SU-DHL-6 (cell line): Measurements from ENCODE around the gene CHFR.

Source experiments
- H2AFZ ChIP-seq: fragments of 200-600 bp; sonication (generic); 2 replicates; pipeline ENCODE4 v1.6.1; 2014; ENCODE audit warnings: low read depth, mild to moderate bottlenecking, moderate library complexity, mixed read lengths, antibody characterized with exemption, low read length; ENCODE audit not compliant: severe bottlenecking
- H3F3A ChIP-seq: fragments of 200-600 bp; shearing (Covaris generic); 2 replicates; pipeline ENCODE4 v1.6.0; 2016; ENCODE audit warnings: antibody characterized with exemption, mild to moderate bottlenecking; ENCODE audit not compliant: insufficient read depth
- H3K27ac ChIP-seq: fragments of 200-600 bp; sonication (generic); 2 replicates; pipeline ENCODE4 v1.5.1; 2016; ENCODE audit warnings: low read depth, mild to moderate bottlenecking, low read length, moderate library complexity, mixed read lengths
- H3K27me3 ChIP-seq: fragments of 200-600 bp; sonication (generic), shearing (Covaris generic); 2 replicates; pipeline ENCODE4 v1.6.0; 2014; ENCODE audit warnings: mild to moderate bottlenecking, low read length
- H3K36me3 ChIP-seq: fragments of 200-600 bp; sonication (generic); 2 replicates; pipeline ENCODE4 v1.6.1; 2014; ENCODE audit warnings: mild to moderate bottlenecking, low read length, mixed read lengths
- H3K4me2 ChIP-seq: fragments of 300-600, 200-600 bp; shearing (Covaris generic), sonication (generic); 2 replicates; pipeline ENCODE4 v1.6.0; 2014; ENCODE audit warnings: low read length, low read depth, mild to moderate bottlenecking; ENCODE audit not compliant: poor library complexity, severe bottlenecking
- H3K4me3 ChIP-seq: fragments of 200-600 bp; sonication (generic); 2 replicates; pipeline ENCODE4 v1.5.1; 2014; ENCODE audit warnings: antibody characterized with exemption, low read length, mild to moderate bottlenecking, mixed read lengths; ENCODE audit not compliant: insufficient read depth, poor library complexity, severe bottlenecking
- H3K79me2 ChIP-seq: fragments of 200-600 bp; sonication (generic); 2 replicates; pipeline ENCODE4 v1.6.1; 2014; ENCODE audit warnings: mild to moderate bottlenecking, low read length, moderate library complexity; ENCODE audit not compliant: insufficient read depth
- H3K9ac ChIP-seq: fragments of 200-600 bp; sonication (generic); 2 replicates; pipeline ENCODE4 v1.7.0; 2014; ENCODE audit warnings: mild to moderate bottlenecking, low read length
- H3K9me2 ChIP-seq: fragments of 200-600 bp; sonication (generic); replicated peaks from 2 replicates; pipeline ENCODE4 v1.6.1; 2014; ENCODE audit warnings: low read length; ENCODE audit not compliant: insufficient read depth
- H3K9me3 ChIP-seq: fragments of 200-600 bp; sonication (generic); 2 replicates; pipeline ENCODE4 v1.6.1; 2014; ENCODE audit warnings: low read length, mixed read lengths; ENCODE audit not compliant: insufficient read depth
- H4K20me1 ChIP-seq: fragments of 200-600 bp; sonication (generic); 2 replicates; pipeline ENCODE4 v1.6.1; 2014; ENCODE audit warnings: low read depth, mild to moderate bottlenecking, antibody characterized with exemption, low read length, moderate library complexity, mixed read lengths
- EZH2phosphoT487 ChIP-seq: fragments of 200-600 bp; sonication (generic), shearing (Covaris generic); conservative IDR thresholded peaks from 2 replicates; pipeline ENCODE4 v1.6.1; 2018; ENCODE audit warnings: mild to moderate bottlenecking, antibody characterized with exemption, low read length, moderate library complexity, mixed read lengths
- TF ChIP-seq, protein P1 (sequence below): fragments of 200-600 bp; sonication (generic); IDR thresholded peaks from one replicate; pipeline ENCODE4 v1.5.1; 2017; ENCODE audit warnings: antibody characterized with exemption, mild to moderate bottlenecking, low read length, moderate library complexity; ENCODE audit not compliant: insufficient read depth, poor library complexity, severe bottlenecking

Gene CHFR

DNA sequence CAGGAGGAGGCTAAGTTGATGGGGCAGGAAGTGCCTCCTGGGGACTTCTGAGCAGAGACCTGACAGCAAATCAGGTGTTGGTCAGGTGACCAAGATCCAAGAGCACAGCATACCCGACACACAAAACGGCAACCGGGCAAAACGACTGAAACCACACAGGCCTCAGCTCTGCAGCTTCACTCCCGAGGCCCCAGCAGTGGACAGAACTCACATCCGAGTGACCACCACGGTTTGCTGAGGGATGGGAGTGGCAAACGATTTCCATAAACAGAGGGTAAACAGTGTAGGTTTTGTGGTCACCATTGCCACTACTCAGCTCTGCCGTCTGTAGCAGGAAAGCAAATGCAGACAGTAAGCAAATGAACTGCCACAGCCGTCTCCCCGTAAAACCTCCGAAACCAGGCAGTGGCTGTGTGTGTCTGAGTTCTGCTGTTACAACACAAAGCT lies 14.4 kb downstream of the CHFR start:
- no peak overlapping the region for H3K4me3 ChIP-seq
- H4K20me1 ChIP-seq: no peaks in the 10 kb centered on the region
- no peaks in the 10 kb centered on the region for H3K27me3 ChIP-seq
- H3K36me3 ChIP-seq: no peaks in the 10 kb centered on the region
- no peak overlapping the region for H3K27ac ChIP-seq
- H3K9ac ChIP-seq: no peak overlapping the region
- no peak overlapping the region for H2AFZ ChIP-seq
- H3K79me2 ChIP-seq: no peaks in the 10 kb centered on the region
- no peaks in the 10 kb centered on the region for H3K9me2 ChIP-seq
- no peaks in the 10 kb centered on the region for H3F3A ChIP-seq
- TF ChIP-seq, protein P1, sequence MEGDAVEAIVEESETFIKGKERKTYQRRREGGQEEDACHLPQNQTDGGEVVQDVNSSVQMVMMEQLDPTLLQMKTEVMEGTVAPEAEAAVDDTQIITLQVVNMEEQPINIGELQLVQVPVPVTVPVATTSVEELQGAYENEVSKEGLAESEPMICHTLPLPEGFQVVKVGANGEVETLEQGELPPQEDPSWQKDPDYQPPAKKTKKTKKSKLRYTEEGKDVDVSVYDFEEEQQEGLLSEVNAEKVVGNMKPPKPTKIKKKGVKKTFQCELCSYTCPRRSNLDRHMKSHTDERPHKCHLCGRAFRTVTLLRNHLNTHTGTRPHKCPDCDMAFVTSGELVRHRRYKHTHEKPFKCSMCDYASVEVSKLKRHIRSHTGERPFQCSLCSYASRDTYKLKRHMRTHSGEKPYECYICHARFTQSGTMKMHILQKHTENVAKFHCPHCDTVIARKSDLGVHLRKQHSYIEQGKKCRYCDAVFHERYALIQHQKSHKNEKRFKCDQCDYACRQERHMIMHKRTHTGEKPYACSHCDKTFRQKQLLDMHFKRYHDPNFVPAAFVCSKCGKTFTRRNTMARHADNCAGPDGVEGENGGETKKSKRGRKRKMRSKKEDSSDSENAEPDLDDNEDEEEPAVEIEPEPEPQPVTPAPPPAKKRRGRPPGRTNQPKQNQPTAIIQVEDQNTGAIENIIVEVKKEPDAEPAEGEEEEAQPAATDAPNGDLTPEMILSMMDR: no peak
- no peak for TF ChIP-seq EZH2phosphoT487
- no peaks in the 10 kb centered on the region for H3K9me3 ChIP-seq
- no peak overlapping the region for H3K4me2 ChIP-seq

DNA sequence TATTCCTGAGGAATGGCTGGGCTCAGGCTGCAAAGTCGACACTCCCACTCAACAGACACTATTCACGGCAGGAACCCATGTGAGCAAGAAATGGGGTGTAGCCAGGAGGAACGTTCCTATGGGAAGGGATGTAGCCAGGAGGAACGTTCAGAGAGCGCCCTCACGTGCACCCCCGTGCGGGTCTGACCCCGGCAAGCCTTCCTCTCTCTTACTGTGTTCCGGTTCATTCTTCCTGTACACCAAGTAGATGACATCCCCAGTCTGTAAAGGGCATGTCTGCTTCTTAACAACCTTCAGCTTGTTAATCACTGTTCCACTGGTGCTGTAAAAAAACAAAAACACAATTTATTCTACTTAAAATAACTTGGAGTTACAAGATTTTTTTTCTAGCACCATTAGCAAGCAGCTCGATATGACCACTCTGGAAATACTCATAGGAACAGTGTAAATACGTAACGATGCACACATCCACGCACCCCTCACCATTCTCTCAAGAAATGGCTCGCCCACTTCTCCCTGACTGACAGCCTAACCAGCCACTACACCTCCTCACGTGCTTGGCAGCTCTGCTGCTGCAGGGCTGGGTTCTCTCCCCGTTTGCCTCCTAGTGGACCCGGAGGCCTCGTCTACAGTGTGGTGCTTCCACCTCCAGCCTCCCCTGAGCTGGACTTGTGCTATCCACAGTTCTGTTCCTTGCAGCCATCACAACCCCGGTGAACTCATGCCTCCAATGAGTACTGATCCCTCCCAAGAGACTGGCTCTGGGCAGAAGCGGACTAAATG lies 15.1 kb downstream of the CHFR start:
- no peaks in the 10 kb centered on the region for H4K20me1 ChIP-seq
- no peaks in the 10 kb centered on the region for H3K9me3 ChIP-seq
- no peak overlapping the region for H3K27ac ChIP-seq
- no peak for TF ChIP-seq EZH2phosphoT487
- TF ChIP-seq, protein P1: no peak
- no peaks in the 10 kb centered on the region for H3K36me3 ChIP-seq
- H3K4me2 ChIP-seq: no peak overlapping the region
- H3K27me3 ChIP-seq: no peaks in the 10 kb centered on the region
- no peaks in the 10 kb centered on the region for H3K9me2 ChIP-seq
- H3K4me3 ChIP-seq: no peak overlapping the region
- no peak overlapping the region for H3K9ac ChIP-seq
- H3K79me2 ChIP-seq: no peaks in the 10 kb centered on the region
- no peak overlapping the region for H2AFZ ChIP-seq
- no peaks in the 10 kb centered on the region for H3F3A ChIP-seq

DNA sequence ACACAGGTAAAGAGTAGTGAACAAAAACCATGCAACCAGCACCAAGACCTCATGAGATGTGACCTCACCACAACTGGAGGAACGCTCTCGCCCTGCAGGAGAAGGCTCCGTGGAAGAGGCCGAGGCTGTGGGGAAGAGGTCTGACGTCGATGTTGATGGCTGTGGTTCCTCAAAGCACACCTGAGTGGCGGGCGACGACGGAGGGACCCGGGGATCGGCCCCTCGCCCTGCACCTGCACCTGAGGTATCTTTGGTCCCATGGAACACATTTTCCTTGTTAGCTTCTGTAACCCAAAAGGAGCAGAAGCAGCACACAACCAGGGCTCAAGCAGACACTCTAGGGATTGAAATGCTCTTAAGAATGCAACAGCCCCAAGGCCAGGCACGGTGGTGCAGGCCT lies 17.9 kb downstream of the CHFR start:
- Histone ChIP-seq H3K9me2 (no peaks in the 10 kb centered on the region), H3K4me3 (no peak overlapping the region), H3K36me3 (no peaks in the 10 kb centered on the region), H2AFZ (no peak overlapping the region), H3K27me3 (no peaks in the 10 kb centered on the region), H3K27ac (no peak overlapping the region), H3K9me3 (peaks cover 5% of the 10 kb centered on the region; the same call in 1 of the 2 replicates), H4K20me1 (no peaks in the 10 kb centered on the region), H3F3A (no peaks in the 10 kb centered on the region), H3K79me2 (no peaks in the 10 kb centered on the region), H3K4me2 (no peak overlapping the region), H3K9ac (no peak overlapping the region)
- no peak for TF ChIP-seq EZH2phosphoT487
- TF ChIP-seq, protein P1: no peak
